Neutrophil (primary cell): Measurements from ENCODE around the gene LCMT2.

Experiments
- H3K27ac ChIP-seq: fragments of 200-600 bp; sonication (generic); 2 replicates; pipeline ENCODE4 v1.5.1; 2016; ENCODE audit warnings: mild to moderate bottlenecking, moderate library complexity
- H3K27me3 ChIP-seq: fragments of 200-600 bp; sonication (generic); 2 replicates; pipeline ENCODE4 v1.6.0; 2016; ENCODE audit warnings: mild to moderate bottlenecking
- H3K36me3 ChIP-seq: fragments of 200-600 bp; sonication (generic); 2 replicates; pipeline ENCODE4 v1.5.1; 2017
- H3K4me1 ChIP-seq, 2 experiments: fragments of 200-600 bp in 1 of 2; sonication (generic) in 1 of 2; 1 replicate in 1 of 2; 2 replicates in 1 of 2; pipeline versions ENCODE4 v1.5.1 to v1.6.1; 2013 to 2016; ENCODE audit warnings: low read depth in 1 of 2, low read length in 1 of 2, mild to moderate bottlenecking in 1 of 2, moderate library complexity in 1 of 2; ENCODE audit not compliant: control insufficient read depth in 1 of 2, insufficient read depth in 1 of 2
- H3K4me3 ChIP-seq, 2 experiments: fragments of 200-600 bp in 1 of 2; sonication (generic) in 1 of 2; 1 replicate in 1 of 2; 2 replicates in 1 of 2; pipeline ENCODE4 v1.5.1; 2013 to 2016; ENCODE audit warnings: low read depth in 1 of 2, low read length in 1 of 2, mild to moderate bottlenecking in 1 of 2, moderate library complexity in 1 of 2
- H3K9me3 ChIP-seq: fragments of 200-600 bp; sonication (generic); 2 replicates; pipeline ENCODE4 v1.5.1; 2016
- TF ChIP-seq, protein P1 (sequence below): fragments of 200-600 bp; sonication (generic); IDR thresholded peaks from 2 replicates; pipeline ENCODE4 v1.5.1; 2016; ENCODE audit warnings: antibody characterized with exemption

The LCMT2 gene

GRCh38 chr15:43281926-43282602 is 48.3 kb downstream of the LCMT2 start:
- H3K4me1 ChIP-seq: peaks cover 23 to 29% of the 10 kb centered on the region in 2 experiments
- H3K36me3 ChIP-seq: no peaks in the 10 kb centered on the region
- H3K4me3 ChIP-seq: no peak overlapping the region
- H3K27me3 ChIP-seq: peaks cover 2% of the 10 kb centered on the region
- H3K27ac ChIP-seq: no peak overlapping the region
- TF ChIP-seq, protein P1, sequence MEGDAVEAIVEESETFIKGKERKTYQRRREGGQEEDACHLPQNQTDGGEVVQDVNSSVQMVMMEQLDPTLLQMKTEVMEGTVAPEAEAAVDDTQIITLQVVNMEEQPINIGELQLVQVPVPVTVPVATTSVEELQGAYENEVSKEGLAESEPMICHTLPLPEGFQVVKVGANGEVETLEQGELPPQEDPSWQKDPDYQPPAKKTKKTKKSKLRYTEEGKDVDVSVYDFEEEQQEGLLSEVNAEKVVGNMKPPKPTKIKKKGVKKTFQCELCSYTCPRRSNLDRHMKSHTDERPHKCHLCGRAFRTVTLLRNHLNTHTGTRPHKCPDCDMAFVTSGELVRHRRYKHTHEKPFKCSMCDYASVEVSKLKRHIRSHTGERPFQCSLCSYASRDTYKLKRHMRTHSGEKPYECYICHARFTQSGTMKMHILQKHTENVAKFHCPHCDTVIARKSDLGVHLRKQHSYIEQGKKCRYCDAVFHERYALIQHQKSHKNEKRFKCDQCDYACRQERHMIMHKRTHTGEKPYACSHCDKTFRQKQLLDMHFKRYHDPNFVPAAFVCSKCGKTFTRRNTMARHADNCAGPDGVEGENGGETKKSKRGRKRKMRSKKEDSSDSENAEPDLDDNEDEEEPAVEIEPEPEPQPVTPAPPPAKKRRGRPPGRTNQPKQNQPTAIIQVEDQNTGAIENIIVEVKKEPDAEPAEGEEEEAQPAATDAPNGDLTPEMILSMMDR: no peak
- H3K9me3 ChIP-seq: no peaks in the 10 kb centered on the region

- H3K4me1 ChIP-seq: peaks cover 26 to 32% of the 10 kb centered on the region in 2 experiments
- H3K36me3 ChIP-seq: no peaks in the 10 kb centered on the region
- TF ChIP-seq, protein P1: no peak
- H3K9me3 ChIP-seq: no peaks in the 10 kb centered on the region
- H3K27ac ChIP-seq: no peak overlapping the region
- no peak overlapping the region for H3K4me3 ChIP-seq
- H3K27me3 ChIP-seq: no peaks in the 10 kb centered on the region
These were observed 49.4 kb downstream of the LCMT2 start for GRCh38 chr15:43280996-43281395.

DNA sequence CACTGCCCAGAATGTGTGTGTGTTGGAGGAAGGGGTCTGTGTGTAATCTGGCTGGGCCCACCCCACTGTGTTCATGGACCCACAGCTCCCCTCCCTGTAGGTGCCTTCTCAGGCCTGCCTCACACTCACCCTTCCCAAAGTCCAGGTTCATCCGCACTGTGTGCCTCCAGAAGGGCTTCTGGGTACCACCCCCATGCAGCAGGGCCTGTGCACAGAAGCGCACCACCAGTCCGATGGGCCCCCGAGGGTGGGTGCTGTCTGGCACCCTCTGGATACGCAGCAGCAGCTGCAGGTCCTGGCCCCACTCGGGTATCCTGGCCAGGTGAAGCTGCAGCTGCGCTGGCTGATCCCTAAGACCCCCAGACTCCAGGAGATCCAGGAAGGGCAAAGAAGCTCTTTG is 50.9 kb downstream of the LCMT2 start:
- Histone ChIP-seq H3K27me3 (no peaks in the 10 kb centered on the region), H3K36me3 (no peaks in the 10 kb centered on the region), H3K27ac (no peak overlapping the region), H3K9me3 (no peaks in the 10 kb centered on the region), H3K4me1 (peaks cover 15 to 18% of the 10 kb centered on the region in 2 experiments), H3K4me3 (no peak overlapping the region)
- TF ChIP-seq, protein P1: no peak

DNA sequence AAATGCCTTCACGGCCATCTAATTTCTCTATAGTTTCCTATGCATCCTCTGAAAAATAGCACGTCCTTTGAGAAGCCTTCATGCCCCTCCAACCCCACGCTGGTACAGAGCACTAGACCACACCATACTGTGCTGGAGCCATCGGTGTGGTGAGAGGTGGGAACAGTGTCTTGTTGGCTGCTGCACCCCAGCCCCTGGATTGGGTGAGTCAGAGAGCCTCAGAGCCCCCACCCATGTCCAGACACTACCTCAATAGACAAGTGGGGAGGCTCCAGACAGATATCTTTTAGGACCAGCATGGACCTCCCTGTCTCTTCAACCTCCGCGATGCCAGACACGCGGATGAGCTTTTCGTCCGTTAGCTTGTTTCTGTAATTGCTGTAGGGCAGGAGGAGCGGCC is 51.5 kb downstream of the LCMT2 start:
- peaks cover 9 to 17% of the 10 kb centered on the region in 2 experiments for H3K4me1 ChIP-seq
- H3K36me3 ChIP-seq: no peaks in the 10 kb centered on the region
- no peak overlapping the region for H3K4me3 ChIP-seq
- H3K27ac ChIP-seq: no peak overlapping the region
- TF ChIP-seq, protein P1: no peak
- no peaks in the 10 kb centered on the region for H3K27me3 ChIP-seq
- H3K9me3 ChIP-seq: no peaks in the 10 kb centered on the region

- no peaks in the 10 kb centered on the region for H3K27me3 ChIP-seq
- H3K9me3 ChIP-seq: no peaks in the 10 kb centered on the region
- TF ChIP-seq, protein P1: no peak
- H3K36me3 ChIP-seq: no peaks in the 10 kb centered on the region
- H3K4me3 ChIP-seq: no peak overlapping the region
- peak overlapping the region; percentile 27 for H3K27ac ChIP-seq
- H3K4me1 ChIP-seq: peaks cover 12 to 23% of the 10 kb centered on the region in 2 experiments
These were observed 52.5 kb downstream of the LCMT2 start for GRCh38 chr15:43277901-43278300.
